Duodenal mucosa (tissue), 2 donors: ENCODE measurements around the gene CACNA1D.

Experiments
- H3K27ac ChIP-seq: one replicate; pipeline ENCODE4 v1.7.0; 2013; ENCODE audit warnings: low read depth, low read length
- H3K27me3 ChIP-seq, 2 donors: one replicate each; pipeline ENCODE4 v1.7.0; 2013; ENCODE audit warnings: low read length in 2 of 2, control low read depth in 1 of 2; ENCODE audit not compliant: insufficient read depth in 2 of 2, control insufficient read depth in 1 of 2
- H3K36me3 ChIP-seq, 2 donors: one replicate each; pipeline ENCODE4 v1.7.0; 2013; ENCODE audit warnings: low read length in 2 of 2, control low read depth in 1 of 2; ENCODE audit not compliant: insufficient read depth in 2 of 2, control insufficient read depth in 1 of 2
- H3K4me1 ChIP-seq, 2 donors: one replicate each; pipeline ENCODE4 v1.7.0; 2013; ENCODE audit warnings: low read length in 2 of 2, control low read depth in 1 of 2; ENCODE audit not compliant: insufficient read depth in 2 of 2, control insufficient read depth in 1 of 2
- H3K4me3 ChIP-seq, 2 donors: one replicate each; pipeline ENCODE4 v1.7.0; 2013; ENCODE audit warnings: low read length in 2 of 2, low read depth in 1 of 2
- H3K9ac ChIP-seq, 2 donors: one replicate each; pipeline ENCODE4 v1.7.0; 2013; ENCODE audit warnings: low read length in 2 of 2, low read depth in 1 of 2
- H3K9me3 ChIP-seq, 2 donors: one replicate each; pipeline ENCODE4 v1.7.0; 2013; ENCODE audit warnings: low read length in 2 of 2, control low read depth in 1 of 2; ENCODE audit not compliant: control insufficient read depth in 1 of 2

The CACNA1D gene

DNA sequence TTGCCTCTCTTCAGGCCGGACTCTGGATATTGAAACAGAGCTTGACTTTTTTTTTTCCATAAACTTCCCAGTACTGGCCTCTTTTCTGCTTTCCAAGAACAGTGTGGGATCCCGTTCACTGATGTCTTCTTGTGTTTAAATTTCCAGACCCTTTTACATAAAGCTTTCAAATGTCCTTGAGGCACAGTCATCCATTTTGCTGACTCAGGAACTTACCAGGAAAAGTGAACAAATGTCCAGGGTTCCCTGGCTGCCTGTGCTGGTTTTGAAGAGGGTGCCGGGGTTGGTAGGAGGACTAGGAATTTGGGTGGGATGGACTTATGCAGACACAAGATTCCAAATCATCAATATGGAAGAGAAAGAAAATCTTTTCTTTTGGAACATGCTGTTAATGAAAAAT is 283.7 kb downstream of the CACNA1D start:
- Histone ChIP-seq H3K36me3 (peaks cover 0 to 5% of the 10 kb centered on the region in 2 donors), H3K4me3 (no peak overlapping the region), H3K4me1 (no peaks in the 10 kb centered on the region), H3K9ac (no peak overlapping the region), H3K27me3 (no peaks in the 10 kb centered on the region), H3K9me3 (no peaks in the 10 kb centered on the region), H3K27ac (no peak overlapping the region)

DNA sequence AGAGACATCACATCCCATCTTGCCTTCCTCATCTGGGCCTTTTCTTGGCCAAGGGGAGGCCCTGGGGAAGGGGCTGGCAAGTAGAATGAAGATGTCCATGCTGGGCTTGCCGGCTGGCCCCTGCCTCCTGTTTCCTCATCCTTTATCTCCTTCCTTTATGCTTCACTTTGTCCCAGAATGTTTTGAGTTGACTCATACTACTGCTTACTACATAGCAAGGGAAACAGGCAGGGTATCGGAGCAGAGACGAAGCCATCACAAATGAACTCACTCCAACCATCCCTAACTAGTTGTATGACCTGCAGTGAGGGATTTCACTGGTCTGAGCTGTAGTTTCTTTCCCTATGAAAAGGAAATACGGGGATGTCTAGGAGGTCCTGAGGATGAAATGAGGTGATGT is 285.8 kb downstream of the CACNA1D start:
- peaks cover 0 to 5% of the 10 kb centered on the region in 2 donors for H3K36me3 ChIP-seq
- H3K9ac ChIP-seq, result no peak overlapping the region
- no peaks in the 10 kb centered on the region for H3K27me3 ChIP-seq
- no peaks in the 10 kb centered on the region for H3K4me1 ChIP-seq
- no peak overlapping the region for H3K4me3 ChIP-seq
- H3K27ac ChIP-seq, result no peak overlapping the region
- H3K9me3 ChIP-seq, result no peaks in the 10 kb centered on the region

DNA sequence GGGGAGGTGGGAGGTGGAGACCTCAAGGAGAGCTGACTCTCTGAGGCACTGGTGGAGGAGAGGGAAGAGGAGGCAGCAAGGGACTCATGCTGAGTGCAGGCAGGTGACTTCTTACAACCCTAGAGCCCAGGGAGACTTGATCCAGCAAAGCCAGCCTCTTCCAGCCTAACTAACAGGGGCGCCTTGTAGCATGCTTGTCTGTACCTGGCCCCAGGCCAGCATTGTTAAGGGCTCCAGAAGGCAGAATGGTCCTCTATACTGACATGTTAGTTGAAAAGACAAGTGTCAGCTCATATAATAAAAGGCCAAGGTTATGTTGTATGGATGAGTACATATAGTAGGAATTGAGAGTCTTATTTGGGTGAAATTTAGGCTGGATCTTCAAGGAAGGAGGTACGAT is 286.4 kb downstream of the CACNA1D start:
- H3K4me3 ChIP-seq, result no peak overlapping the region
- no peaks in the 10 kb centered on the region for H3K27me3 ChIP-seq
- H3K27ac ChIP-seq, result no peak overlapping the region
- no peaks in the 10 kb centered on the region for H3K9me3 ChIP-seq
- no peak overlapping the region for H3K9ac ChIP-seq
- no peaks in the 10 kb centered on the region for H3K4me1 ChIP-seq
- H3K36me3 ChIP-seq, result peaks cover 0 to 5% of the 10 kb centered on the region in 2 donors

DNA sequence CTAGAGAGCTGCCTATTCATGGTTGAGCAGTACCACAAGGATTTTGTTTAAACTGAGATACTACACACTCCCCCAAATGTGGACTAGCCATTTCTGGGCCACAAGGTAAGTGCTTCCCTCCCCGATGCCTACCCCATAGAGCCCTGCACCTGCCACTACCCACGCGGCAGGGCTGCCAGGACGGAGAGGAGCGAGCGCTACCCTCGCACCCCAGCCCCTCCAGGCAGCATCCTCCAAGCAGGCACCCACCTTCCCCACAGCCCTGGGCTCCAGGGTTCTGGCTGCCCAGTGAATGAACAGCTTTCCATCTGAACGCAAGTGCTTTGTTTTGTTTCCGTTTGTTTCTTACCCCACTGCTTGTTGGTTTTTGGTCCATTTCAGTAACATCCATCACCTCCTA is 292.6 kb downstream of the CACNA1D start:
- H3K4me3 ChIP-seq, result no peak overlapping the region
- no peaks in the 10 kb centered on the region for H3K36me3 ChIP-seq
- H3K4me1 ChIP-seq, result no peaks in the 10 kb centered on the region
- no peaks in the 10 kb centered on the region for H3K9me3 ChIP-seq
- H3K27ac ChIP-seq, result no peak overlapping the region
- H3K9ac ChIP-seq, result no peak overlapping the region
- H3K27me3 ChIP-seq, result no peaks in the 10 kb centered on the region

DNA sequence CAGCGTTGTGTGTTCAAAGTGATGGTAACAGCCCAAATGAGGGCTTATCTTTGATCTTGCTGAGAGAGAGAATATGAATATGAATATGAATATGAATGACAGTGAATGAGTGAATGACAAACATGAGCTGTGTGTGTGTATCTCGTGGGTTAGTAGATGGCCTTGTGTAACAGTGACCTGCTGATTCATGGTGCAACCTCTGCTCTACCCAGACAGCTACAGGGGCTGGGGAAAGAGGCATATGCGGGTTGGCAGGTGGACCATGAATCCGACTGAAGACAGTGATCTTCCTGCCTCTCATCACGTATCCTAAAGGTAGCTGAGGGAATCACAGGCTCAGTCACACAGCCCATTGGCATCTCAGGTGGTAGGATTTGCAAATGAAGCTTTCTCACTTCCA is 293.6 kb downstream of the CACNA1D start:
- Histone ChIP-seq H3K36me3 (no peaks in the 10 kb centered on the region), H3K9me3 (no peaks in the 10 kb centered on the region), H3K4me3 (no peak overlapping the region), H3K27ac (no peak overlapping the region), H3K27me3 (no peaks in the 10 kb centered on the region), H3K9ac (no peak overlapping the region), H3K4me1 (no peaks in the 10 kb centered on the region)

DNA sequence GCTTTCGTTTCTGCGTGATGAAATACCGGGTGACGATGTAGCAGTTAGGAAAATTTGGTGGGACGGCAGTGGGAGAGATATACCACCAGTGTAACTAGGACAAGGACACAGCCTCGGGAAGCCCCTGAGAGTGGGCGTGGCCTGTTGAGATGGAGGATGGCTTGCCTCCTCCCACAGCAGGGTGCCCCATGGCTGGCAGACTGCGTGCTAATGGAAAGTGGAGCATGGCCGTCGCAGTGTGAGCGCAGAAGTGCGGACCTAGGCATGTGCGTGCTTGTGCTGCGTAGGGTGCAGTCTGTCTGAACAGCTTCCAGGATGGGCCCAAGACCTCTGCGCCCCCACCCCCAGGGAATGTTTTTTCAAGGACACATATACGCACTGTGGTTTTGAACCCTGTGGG is 295.0 kb downstream of the CACNA1D start:
- no peaks in the 10 kb centered on the region for H3K36me3 ChIP-seq
- no peak overlapping the region for H3K4me3 ChIP-seq
- no peak overlapping the region for H3K27ac ChIP-seq
- H3K27me3 ChIP-seq, result no peaks in the 10 kb centered on the region
- H3K4me1 ChIP-seq, result no peaks in the 10 kb centered on the region
- no peak overlapping the region for H3K9ac ChIP-seq
- H3K9me3 ChIP-seq, result no peaks in the 10 kb centered on the region

DNA sequence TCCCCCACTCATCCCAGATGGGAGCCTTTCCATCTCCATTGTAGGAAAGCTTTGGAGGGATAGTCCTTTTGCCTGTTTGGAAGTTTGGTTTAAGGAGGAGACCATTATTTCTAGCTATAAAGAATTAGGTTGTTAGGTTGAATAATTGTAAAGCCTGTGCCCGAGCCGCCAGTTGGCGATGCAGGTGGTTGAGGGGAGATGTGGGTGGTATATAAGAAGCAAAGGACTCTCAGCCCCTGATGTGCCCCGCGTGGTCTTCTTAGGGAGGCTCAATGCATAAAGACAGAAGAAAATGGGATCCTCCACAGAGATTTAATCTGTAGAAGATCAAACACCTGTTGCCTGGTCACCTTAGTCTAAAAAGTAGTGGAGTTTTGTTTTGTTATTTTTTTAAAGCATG is 296.1 kb downstream of the CACNA1D start:
- H3K9ac ChIP-seq, result no peak overlapping the region
- no peaks in the 10 kb centered on the region for H3K9me3 ChIP-seq
- no peaks in the 10 kb centered on the region for H3K4me1 ChIP-seq
- no peak overlapping the region for H3K4me3 ChIP-seq
- no peaks in the 10 kb centered on the region for H3K27me3 ChIP-seq
- H3K36me3 ChIP-seq, result no peaks in the 10 kb centered on the region
- H3K27ac ChIP-seq, result no peak overlapping the region

DNA sequence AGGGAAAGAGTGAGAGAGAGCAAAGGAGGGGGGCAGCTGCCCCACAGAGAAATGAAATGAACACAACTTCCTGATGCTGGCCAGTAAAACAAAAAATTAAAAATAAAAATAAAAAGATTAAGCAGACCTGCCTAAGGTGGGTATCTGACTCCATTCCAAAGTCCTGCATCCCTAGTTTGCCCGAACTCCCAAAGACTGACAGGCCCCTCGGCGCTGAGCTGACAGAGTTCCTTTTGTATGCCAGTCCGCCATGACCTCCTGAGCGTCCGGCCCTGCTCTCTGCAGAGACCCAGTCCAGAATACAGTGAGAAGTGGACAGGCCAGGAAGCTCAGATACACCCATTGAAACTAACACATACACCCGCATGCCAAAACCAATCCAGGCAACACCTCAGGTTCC is 296.9 kb downstream of the CACNA1D start:
- Histone ChIP-seq H3K36me3 (no peaks in the 10 kb centered on the region), H3K9ac (no peak overlapping the region), H3K9me3 (no peaks in the 10 kb centered on the region), H3K4me1 (no peaks in the 10 kb centered on the region), H3K27me3 (no peaks in the 10 kb centered on the region), H3K4me3 (no peak overlapping the region), H3K27ac (no peak overlapping the region)

DNA sequence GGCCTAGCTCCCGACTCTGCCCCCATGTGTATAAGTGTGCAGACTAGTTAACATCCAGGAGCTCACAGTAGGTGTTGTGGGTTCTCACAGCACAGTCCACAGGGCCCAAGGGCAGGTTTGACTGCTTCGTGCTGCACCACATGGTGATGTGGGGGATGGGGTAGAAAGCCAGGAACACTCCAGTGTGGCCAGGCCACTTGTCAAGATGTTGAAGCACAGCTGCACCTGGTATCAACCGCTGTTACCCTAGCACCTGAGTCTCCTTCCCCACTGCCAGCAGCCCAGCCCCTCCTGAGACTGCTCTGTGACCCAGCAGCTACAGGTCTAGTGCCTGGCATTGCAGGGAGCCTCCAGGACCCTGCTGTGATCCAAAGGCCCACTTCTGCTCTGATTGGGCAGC is 298.5 kb downstream of the CACNA1D start:
- Histone ChIP-seq H3K9me3 (no peaks in the 10 kb centered on the region), H3K36me3 (peaks cover 0 to under 1% of the 10 kb centered on the region in 2 donors), H3K9ac (no peak overlapping the region), H3K4me3 (no peak overlapping the region), H3K27me3 (no peaks in the 10 kb centered on the region), H3K27ac (no peak overlapping the region), H3K4me1 (no peaks in the 10 kb centered on the region)

DNA sequence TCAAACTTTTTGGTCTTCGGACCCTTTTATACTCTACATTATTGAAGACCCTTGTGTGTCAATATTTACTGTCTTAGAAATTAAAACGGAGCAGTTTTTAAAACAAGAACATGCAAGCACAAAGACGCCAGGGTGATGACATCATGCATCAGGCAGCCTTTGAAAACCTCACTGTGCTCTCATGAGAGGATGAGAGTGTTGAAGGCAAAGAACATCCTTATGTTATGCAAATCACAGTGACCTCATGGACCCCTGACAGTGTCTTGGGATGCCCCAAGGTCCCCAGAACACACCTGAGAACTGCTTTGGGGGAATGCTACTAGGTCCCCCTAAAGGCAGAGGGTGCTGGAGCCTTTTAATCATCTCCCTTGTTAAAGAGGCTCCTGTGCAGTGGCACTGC is 300.2 kb downstream of the CACNA1D start:
- Histone ChIP-seq H3K9ac (no peak overlapping the region), H3K9me3 (no peaks in the 10 kb centered on the region), H3K27me3 (no peaks in the 10 kb centered on the region), H3K36me3 (peaks cover 0 to 6% of the 10 kb centered on the region in 2 donors), H3K4me3 (no peak overlapping the region), H3K27ac (no peak overlapping the region), H3K4me1 (no peaks in the 10 kb centered on the region)

DNA sequence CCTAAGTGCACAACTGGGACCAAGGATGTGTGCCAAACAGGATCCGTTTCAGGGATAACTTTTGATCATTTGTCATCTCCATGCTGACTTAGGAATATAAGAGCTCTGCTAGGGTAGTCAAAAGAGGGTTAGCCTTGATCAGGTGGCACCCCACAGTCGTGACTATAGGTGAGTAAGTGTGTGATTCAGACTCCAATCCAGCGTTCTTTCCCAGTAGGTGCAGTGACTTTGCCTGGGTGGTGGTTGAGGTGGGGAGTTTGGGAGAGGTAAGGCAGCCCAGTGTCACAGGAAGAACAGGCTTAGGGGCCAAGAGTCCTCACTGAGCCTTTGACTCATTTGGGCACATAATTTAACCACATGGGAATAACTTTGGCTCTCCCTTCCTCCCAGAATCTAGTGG is 300.8 kb downstream of the CACNA1D start:
- no peak overlapping the region for H3K9ac ChIP-seq
- H3K9me3 ChIP-seq, result no peaks in the 10 kb centered on the region
- H3K36me3 ChIP-seq, result peaks cover 0 to 6% of the 10 kb centered on the region in 2 donors
- no peaks in the 10 kb centered on the region for H3K27me3 ChIP-seq
- H3K4me1 ChIP-seq, result no peaks in the 10 kb centered on the region
- H3K27ac ChIP-seq, result no peak overlapping the region
- H3K4me3 ChIP-seq, result no peak overlapping the region
